Sigmoid colon (tissue), 4 donors: ENCODE results near the gene LMO3.

Experiments used
- EP300 ChIP-seq, 4 donors: sonication (generic); formaldehyde crosslinking; IDR thresholded peaks; one replicate each; pipeline ENCODE4 v1.6.1; 2017; ENCODE audit warnings: antibody characterized with exemption in 4 of 4
- POLR2A ChIP-seq, 2 donors: fragments of 450-650 bp; IDR thresholded peaks; one replicate each; pipeline ENCODE4 v1.6.1; 2016; ENCODE audit warnings: antibody characterized with exemption in 2 of 2, mild to moderate bottlenecking in 2 of 2, moderate library complexity in 2 of 2
- POLR2AphosphoS5 ChIP-seq, 4 donors: sonication (generic); formaldehyde crosslinking; IDR thresholded peaks; one replicate each; pipeline ENCODE4 v1.6.1; 2017; ENCODE audit warnings: antibody characterized with exemption in 4 of 4
- TF ChIP-seq, protein P1 (sequence below), 4 experiments: fragments of 450-650 bp in 3 of 4; fragments of 200-600 bp in 1 of 4; IDR thresholded peaks; one replicate each; pipeline ENCODE4 v1.5.1; 2016 to 2019; ENCODE audit warnings: antibody characterized with exemption in 4 of 4, mild to moderate bottlenecking in 3 of 4, moderate library complexity in 2 of 4

- TF ChIP-seq POLR2AphosphoS5 (IDR thresholded peaks at IDR 0.05) (no peak), POLR2A (IDR thresholded peaks at IDR 0.05) (no peak), EP300 (IDR thresholded peaks at IDR 0.05) (no peak)
- TF ChIP-seq, protein P1, sequence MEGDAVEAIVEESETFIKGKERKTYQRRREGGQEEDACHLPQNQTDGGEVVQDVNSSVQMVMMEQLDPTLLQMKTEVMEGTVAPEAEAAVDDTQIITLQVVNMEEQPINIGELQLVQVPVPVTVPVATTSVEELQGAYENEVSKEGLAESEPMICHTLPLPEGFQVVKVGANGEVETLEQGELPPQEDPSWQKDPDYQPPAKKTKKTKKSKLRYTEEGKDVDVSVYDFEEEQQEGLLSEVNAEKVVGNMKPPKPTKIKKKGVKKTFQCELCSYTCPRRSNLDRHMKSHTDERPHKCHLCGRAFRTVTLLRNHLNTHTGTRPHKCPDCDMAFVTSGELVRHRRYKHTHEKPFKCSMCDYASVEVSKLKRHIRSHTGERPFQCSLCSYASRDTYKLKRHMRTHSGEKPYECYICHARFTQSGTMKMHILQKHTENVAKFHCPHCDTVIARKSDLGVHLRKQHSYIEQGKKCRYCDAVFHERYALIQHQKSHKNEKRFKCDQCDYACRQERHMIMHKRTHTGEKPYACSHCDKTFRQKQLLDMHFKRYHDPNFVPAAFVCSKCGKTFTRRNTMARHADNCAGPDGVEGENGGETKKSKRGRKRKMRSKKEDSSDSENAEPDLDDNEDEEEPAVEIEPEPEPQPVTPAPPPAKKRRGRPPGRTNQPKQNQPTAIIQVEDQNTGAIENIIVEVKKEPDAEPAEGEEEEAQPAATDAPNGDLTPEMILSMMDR (IDR thresholded peaks at IDR 0.05): no peak
Measured at GRCh38 chr12:16603916-16604575, 1.9 kb downstream of the LMO3 start.
